ENCODE data around the gene AHDC1. TPM values are rescaled to one million over a fixed set of nuclear protein-coding genes. Genes with fewer than 3 reads are reported as not detected.

AHDC1 gene
- total and polyA plus RNA-seq, 2 of the 13 experiments (the other 11 are each of a cell fraction or from before 2014, with no cell fraction given), result 1.0 to 2.7 TPM

DNA sequence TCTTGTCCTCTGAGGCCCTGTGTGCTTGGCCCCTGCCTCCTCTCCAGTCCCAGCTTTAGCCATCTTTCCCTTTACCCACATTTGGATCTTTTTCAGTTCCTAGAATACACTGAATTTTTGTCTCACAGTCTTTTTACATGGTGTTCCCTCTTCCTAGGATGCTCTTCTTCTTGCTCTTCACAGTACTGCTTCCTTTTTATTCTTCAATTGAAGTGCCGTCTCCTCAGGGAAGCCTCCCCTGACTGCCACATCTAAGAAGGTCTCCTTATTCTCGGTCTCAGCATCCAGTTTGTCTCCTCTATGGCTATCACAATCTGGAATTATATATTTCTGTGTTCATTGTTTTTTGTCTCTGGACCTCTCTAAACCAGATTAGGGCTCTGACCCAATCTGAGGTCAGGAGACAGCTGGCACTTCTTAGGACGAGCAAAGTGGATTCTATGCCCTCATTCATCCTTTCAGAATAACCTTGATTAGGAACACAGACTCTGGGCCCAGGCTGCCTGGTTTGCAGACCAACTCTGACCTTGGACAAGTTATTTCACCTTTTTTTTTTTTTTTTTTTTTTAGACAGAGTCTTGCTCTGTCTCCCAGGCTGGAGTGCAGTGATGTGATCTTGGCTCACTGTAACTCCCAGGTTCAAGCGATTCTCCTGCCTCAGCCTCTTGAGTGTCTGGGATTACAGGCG lies 34.2 kb upstream of the AHDC1 start:
- WGBS (ENCODE audit: low lambda C conversion rate), result 27% methylated on average over 5 of the region's 5 CpGs
- ChIA-PET CTCF (ENCODE audit: low intra/inter-chr PET ratio, low total read pairs) (no interaction called here), POLR2A (no interaction called here)
- TF ChIP-seq SP140L (CRISPR knock-in tag; IDR thresholded peaks at IDR 0.05; ENCODE audit: borderline replicate concordance), result no peak
- no peak for TF ChIP-seq ZNF552 (CRISPR knock-in tag; IDR thresholded peaks at IDR 0.05; ENCODE audit: borderline replicate concordance)
- peaks cover 7 to 25% of the 10 kb centered on the region in 2 experiments; a peak in 4 of 5 replicates for H3K27me3 ChIP-seq (ENCODE audit: control insufficient read depth in 1 of 2, insufficient read depth in 2 of 2, low read length in 2 of 2)
- no peak for DNase-seq (ENCODE audit: low spot score)
- no peaks in the 10 kb centered on the region for H3K4me1 ChIP-seq (ENCODE audit: insufficient read depth, low read length)
- no peak overlapping the region for H3K9ac ChIP-seq (ENCODE audit: insufficient read depth, low read depth, low read length)
- no peaks in the 10 kb centered on the region for H3K36me3 ChIP-seq (replicated peaks in 1 of 2; ENCODE audit: control insufficient read depth in 1 of 2, insufficient read depth in 2 of 2, low read length in 2 of 2)
- H3K27ac ChIP-seq (ENCODE audit: extremely low read length, insufficient read depth, low read length), result no peak overlapping the region
- no peak for FAIRE-seq
- intact Hi-C loops (cut with micrococcal nuclease; ENCODE audit: unreplicated experiment) (no loop called here), in situ Hi-C loops (cut with HindIII; ENCODE audit: extremely low pct_ligation_motif_present, low pct_unique_long_range_greater_than_20kb) (no loop called here)
- no peak for ATAC-seq
- no peaks in the 10 kb centered on the region for H3K9me3 ChIP-seq (ENCODE audit: low read length)
- H3K4me2 ChIP-seq (ENCODE audit: low read depth, low read length), result no peak overlapping the region
- H2AFZ ChIP-seq (ENCODE audit: low read length), result no peak overlapping the region
- H4K20me1 ChIP-seq (ENCODE audit: insufficient read depth, low read length), result no peaks in the 10 kb centered on the region
- H3K79me2 ChIP-seq (ENCODE audit: insufficient read depth, low read length), result no peaks in the 10 kb centered on the region
- H3K4me3 ChIP-seq (replicated peaks in 1 of 3; ENCODE audit: insufficient read depth in 1 of 3, low read depth in 2 of 3, low read length in 3 of 3), result no peak overlapping the region
- no TSS peak for BruUV-seq (replicated peaks)

DNA sequence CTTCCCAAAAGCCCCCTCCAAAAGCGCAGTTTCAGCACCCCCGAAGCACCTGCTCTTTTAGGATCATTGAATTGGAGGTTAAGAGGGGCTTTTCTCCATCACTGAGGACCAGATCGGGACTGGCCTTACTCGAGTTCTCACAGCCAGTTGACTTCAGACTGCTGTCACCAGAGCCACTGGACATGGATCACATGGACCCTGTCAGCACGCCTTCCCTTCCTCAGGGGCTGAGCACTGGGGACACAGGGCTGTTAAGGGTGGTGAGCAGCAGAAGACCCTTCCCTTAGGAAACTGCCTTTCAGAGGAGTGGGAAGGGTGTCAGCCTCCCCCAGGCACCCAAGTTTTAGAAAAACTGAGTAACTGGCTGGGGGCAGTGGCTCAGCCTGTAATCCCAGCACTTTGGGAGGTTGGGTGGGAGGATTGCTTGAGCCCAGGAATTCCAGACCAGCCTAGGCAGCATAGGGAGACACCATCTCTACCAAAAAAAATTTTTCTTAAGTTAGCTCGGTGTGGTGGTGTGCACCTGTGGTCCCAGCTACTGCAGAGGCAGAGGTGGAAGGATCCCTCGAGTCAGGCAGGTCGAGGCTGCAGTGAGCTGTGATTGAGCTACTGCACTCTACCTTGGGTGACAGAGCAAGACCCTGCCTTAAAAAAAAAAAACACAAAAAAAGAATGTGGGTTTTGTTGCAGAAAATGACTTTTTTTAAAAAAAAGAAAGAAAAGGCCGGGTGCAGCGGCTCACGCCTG lies 31.6 kb upstream of the AHDC1 start:
- Histone ChIP-seq H2AFZ (ENCODE audit: low read length) (no peak overlapping the region), H3K9me3 (ENCODE audit: low read length) (no peaks in the 10 kb centered on the region), H3K79me2 (ENCODE audit: insufficient read depth, low read length) (no peaks in the 10 kb centered on the region), H3K9ac (ENCODE audit: insufficient read depth, low read depth, low read length) (no peak overlapping the region), H3K27ac (ENCODE audit: extremely low read length, insufficient read depth, low read length) (no peak overlapping the region), H4K20me1 (ENCODE audit: insufficient read depth, low read length) (no peaks in the 10 kb centered on the region), H3K4me2 (ENCODE audit: low read depth, low read length) (no peak overlapping the region), H3K4me3 (replicated peaks in 1 of 3; ENCODE audit: insufficient read depth in 1 of 3, low read depth in 2 of 3, low read length in 3 of 3) (no peak overlapping the region), H3K36me3 (replicated peaks in 1 of 2; ENCODE audit: control insufficient read depth in 1 of 2, insufficient read depth in 2 of 2, low read length in 2 of 2) (no peaks in the 10 kb centered on the region), H3K4me1 (ENCODE audit: insufficient read depth, low read length) (peaks cover 15% of the 10 kb centered on the region), H3K27me3 (ENCODE audit: control insufficient read depth in 1 of 2, insufficient read depth in 2 of 2, low read length in 2 of 2) (peaks cover 8 to 41% of the 10 kb centered on the region in 2 experiments; a peak in 4 of 5 replicates)
- no peak for ATAC-seq
- CTCF ChIA-PET (ENCODE audit: low intra/inter-chr PET ratio, low total read pairs), result no interaction called here
- FAIRE-seq, result no peak
- no peak for DNase-seq (ENCODE audit: low spot score)
- in situ Hi-C loops (cut with HindIII; ENCODE audit: extremely low pct_ligation_motif_present, low pct_unique_long_range_greater_than_20kb) (no loop called here), intact Hi-C loops (cut with micrococcal nuclease; ENCODE audit: unreplicated experiment) (no loop called here)
- POLR2A ChIA-PET, result no interaction called here
- WGBS (ENCODE audit: low lambda C conversion rate), result 42% methylated on average over 11 of the region's 11 CpGs
- BruUV-seq (replicated peaks), result no TSS peak
- TF ChIP-seq E2F2 (CRISPR knock-in tag; IDR thresholded peaks at IDR 0.05; ENCODE audit: borderline replicate concordance), result no peak
- TF ChIP-seq PREB (CRISPR knock-in tag; IDR thresholded peaks at IDR 0.05), result no peak
- no peak for TF ChIP-seq HOXA9 (CRISPR knock-in tag; IDR thresholded peaks at IDR 0.05; ENCODE audit: borderline replicate concordance)
- TF ChIP-seq PAWR (CRISPR knock-in tag; IDR thresholded peaks at IDR 0.05; ENCODE audit: borderline replicate concordance), result no peak
- TF ChIP-seq, protein P1, sequence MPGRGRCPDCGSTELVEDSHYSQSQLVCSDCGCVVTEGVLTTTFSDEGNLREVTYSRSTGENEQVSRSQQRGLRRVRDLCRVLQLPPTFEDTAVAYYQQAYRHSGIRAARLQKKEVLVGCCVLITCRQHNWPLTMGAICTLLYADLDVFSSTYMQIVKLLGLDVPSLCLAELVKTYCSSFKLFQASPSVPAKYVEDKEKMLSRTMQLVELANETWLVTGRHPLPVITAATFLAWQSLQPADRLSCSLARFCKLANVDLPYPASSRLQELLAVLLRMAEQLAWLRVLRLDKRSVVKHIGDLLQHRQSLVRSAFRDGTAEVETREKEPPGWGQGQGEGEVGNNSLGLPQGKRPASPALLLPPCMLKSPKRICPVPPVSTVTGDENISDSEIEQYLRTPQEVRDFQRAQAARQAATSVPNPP (CRISPR knock-in tag; IDR thresholded peaks at IDR 0.05), result no peak
- TF ChIP-seq HNF4A (CRISPR knock-in tag; IDR thresholded peaks at IDR 0.05), result no peak
- TF ChIP-seq ADNP (CRISPR knock-in tag; IDR thresholded peaks at IDR 0.05), result no peak
- no peak for TF ChIP-seq ZFY (CRISPR knock-in tag; IDR thresholded peaks at IDR 0.05)
- TF ChIP-seq ZNF883 (CRISPR knock-in tag; IDR thresholded peaks at IDR 0.05; ENCODE audit: not compliant biosample characterization), result no peak
- no peak for TF ChIP-seq ZNF251 (CRISPR knock-in tag; IDR thresholded peaks at IDR 0.05)
- TF ChIP-seq YEATS2 (CRISPR knock-in tag; IDR thresholded peaks at IDR 0.05; ENCODE audit: borderline replicate concordance), result no peak
- TF ChIP-seq ZNF761 (CRISPR knock-in tag; conservative IDR thresholded peaks at IDR 0.05), result no peak

Data from HepG2 (cell line).